ENCODE data around the gene GPC6.
A peak's percentile ranks its signal among the peaks of the same experiment; 100 is the strongest.

The GPC6 gene

GRCh38 chr13:94303644-94304174 is 1077.1 kb downstream of the GPC6 start:
- peak overlapping the region; percentile 48; the same call in 1 of the 2 replicates for H3K27ac ChIP-seq
- TF ChIP-seq, protein P1, sequence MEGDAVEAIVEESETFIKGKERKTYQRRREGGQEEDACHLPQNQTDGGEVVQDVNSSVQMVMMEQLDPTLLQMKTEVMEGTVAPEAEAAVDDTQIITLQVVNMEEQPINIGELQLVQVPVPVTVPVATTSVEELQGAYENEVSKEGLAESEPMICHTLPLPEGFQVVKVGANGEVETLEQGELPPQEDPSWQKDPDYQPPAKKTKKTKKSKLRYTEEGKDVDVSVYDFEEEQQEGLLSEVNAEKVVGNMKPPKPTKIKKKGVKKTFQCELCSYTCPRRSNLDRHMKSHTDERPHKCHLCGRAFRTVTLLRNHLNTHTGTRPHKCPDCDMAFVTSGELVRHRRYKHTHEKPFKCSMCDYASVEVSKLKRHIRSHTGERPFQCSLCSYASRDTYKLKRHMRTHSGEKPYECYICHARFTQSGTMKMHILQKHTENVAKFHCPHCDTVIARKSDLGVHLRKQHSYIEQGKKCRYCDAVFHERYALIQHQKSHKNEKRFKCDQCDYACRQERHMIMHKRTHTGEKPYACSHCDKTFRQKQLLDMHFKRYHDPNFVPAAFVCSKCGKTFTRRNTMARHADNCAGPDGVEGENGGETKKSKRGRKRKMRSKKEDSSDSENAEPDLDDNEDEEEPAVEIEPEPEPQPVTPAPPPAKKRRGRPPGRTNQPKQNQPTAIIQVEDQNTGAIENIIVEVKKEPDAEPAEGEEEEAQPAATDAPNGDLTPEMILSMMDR (conservative IDR thresholded peaks at IDR 0.05), result no peak

DNA sequence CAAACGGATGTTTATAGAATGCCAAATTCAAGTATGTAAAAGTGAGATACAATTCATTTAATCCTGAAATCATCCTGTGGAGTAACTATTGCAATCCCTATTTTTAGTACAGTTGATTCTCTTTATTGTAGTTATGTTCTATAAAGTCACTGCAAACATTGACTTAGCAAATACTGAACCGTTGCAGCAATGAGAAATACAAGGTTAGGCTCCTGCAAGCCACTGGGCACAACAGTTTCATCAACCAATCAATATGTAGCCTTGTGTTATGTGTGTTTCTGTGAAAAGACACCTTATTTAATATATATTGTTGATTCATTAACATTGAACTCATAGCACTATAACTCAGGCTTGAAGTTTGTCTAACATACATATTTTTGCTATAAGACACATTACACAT is 1078.4 kb downstream of the GPC6 start:
- peak overlapping the region; percentile 48 for H3K27ac ChIP-seq

GRCh38 chr13:94305463-94305862 is 1078.9 kb downstream of the GPC6 start:
- peak overlapping the region; percentile 48 for H3K27ac ChIP-seq
- TF ChIP-seq, protein P1 (conservative IDR thresholded peaks at IDR 0.05), result no peak

More for the DNA sequence above, 1078.4 kb downstream of the GPC6 start:
- TF ChIP-seq, protein P1 (conservative IDR thresholded peaks at IDR 0.05), result no peak

DNA sequence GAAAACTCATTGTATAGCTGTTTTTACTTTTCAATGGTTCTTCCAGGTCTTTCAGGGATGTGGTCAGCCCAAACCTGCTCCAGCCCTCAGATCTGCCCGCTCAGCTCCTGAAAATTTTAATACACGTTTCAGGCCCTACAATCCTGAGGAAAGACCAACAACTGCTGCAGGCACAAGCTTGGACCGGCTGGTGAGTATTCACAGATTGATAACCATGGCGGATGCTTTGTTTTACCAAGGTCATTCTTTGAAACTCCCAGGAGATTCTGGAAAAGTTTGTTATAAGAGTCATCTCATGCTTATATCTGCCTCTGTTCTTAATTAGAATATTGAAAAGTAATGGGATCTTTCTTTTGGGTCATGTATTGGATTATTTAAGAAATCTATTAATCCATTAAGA is 1079.3 kb downstream of the GPC6 start:
- H3K27ac ChIP-seq, result peak overlapping the region; percentile 48
- TF ChIP-seq, protein P1 (conservative IDR thresholded peaks at IDR 0.05), result no peak

- TF ChIP-seq, protein P1 (conservative IDR thresholded peaks at IDR 0.05), result no peak
- no peak overlapping the region for H3K27ac ChIP-seq
These were observed 1082.2 kb downstream of the GPC6 start for GRCh38 chr13:94308832-94309231.

DNA sequence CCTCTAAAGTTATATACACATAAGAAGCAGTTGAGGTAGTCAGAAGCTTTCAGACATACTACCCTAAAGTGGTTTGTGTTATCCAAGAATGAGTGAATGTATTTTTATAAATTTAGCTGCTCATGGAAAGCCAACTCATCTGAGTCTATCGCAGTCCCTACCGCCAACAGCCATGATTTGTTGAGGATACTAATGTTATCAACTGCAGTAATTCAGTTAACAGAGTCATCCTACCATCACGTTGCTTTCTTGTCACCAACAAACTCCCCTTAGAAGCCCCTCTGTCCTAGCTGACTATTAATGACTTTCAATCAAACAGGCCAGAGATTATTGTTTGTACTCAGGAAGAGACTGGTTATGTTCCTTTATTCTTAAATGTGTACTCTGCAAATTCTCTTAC is 1083.0 kb downstream of the GPC6 start:
- no peak overlapping the region for H3K27ac ChIP-seq
- TF ChIP-seq, protein P1 (conservative IDR thresholded peaks at IDR 0.05), result no peak

GRCh38 chr13:94309997-94310855 is 1083.6 kb downstream of the GPC6 start:
- TF ChIP-seq, protein P1 (conservative IDR thresholded peaks at IDR 0.05), result no peak
- H3K27ac ChIP-seq, result no peak overlapping the region
